ENCODE measurements around the gene COQ10A. TPM values are rescaled to one million over a fixed set of nuclear protein-coding genes. Genes with fewer than 3 reads are reported as not detected.

COQ10A gene
- polyA plus RNA-seq, 2 donors: 5.5 to 7.0 TPM

GRCh38 chr12:56241424-56242303 lies 25.1 kb upstream of the COQ10A start:
- Histone ChIP-seq H3K4me3 (ENCODE audit: low read depth in 1 of 2, low read length in 2 of 2) (no peak overlapping the region), H3K4me1 (ENCODE audit: control insufficient read depth in 2 of 2, insufficient read depth in 2 of 2, low read length in 1 of 2) (no peaks in the 10 kb centered on the region), H3K27ac (ENCODE audit: low read depth in 2 of 2, low read length in 1 of 2) (no peak overlapping the region), H3K9me3 (ENCODE audit: control insufficient read depth in 2 of 2, insufficient read depth in 1 of 2, low read depth in 1 of 2, low read length in 1 of 2) (no peaks in the 10 kb centered on the region), H3K36me3 (ENCODE audit: control insufficient read depth in 2 of 2, insufficient read depth in 2 of 2, low read length in 1 of 2) (peaks cover 39 to 47% of the 10 kb centered on the region in 2 donors), H3K27me3 (ENCODE audit: control insufficient read depth in 1 of 2, insufficient read depth in 2 of 2, low read length in 2 of 2) (no peaks in the 10 kb centered on the region)
- 82 to 87% methylated on average over 9 of the region's 9 CpGs for WGBS, 2 donors

DNA sequence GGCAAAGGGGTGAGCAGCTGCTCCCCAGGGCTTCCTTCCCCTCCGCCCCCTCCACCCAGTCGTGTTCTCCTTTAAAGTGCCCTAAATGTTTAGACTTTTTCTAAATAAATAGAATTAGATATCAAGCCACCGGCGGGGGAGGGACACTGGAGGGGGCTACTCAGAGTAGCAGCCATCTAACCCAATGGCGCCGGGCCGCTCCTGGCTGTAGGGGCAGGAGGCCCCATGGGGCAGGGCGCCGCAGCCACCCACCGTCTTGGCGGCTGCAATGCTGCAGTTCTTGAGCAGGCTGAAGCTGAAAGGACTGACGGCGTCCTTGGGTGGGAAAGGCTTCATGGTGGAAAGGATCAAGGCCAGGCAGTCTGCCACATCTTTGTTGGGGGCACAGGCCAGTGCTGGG lies 23.8 kb upstream of the COQ10A start:
- Histone ChIP-seq H3K4me1 (ENCODE audit: control insufficient read depth in 2 of 2, insufficient read depth in 2 of 2, low read length in 1 of 2) (no peaks in the 10 kb centered on the region), H3K27ac (ENCODE audit: low read depth in 2 of 2, low read length in 1 of 2) (no peak overlapping the region), H3K9me3 (ENCODE audit: control insufficient read depth in 2 of 2, insufficient read depth in 1 of 2, low read depth in 1 of 2, low read length in 1 of 2) (no peaks in the 10 kb centered on the region), H3K4me3 (ENCODE audit: low read depth in 1 of 2, low read length in 2 of 2) (no peak overlapping the region), H3K36me3 (ENCODE audit: control insufficient read depth in 2 of 2, insufficient read depth in 2 of 2, low read length in 1 of 2) (peaks cover 39 to 54% of the 10 kb centered on the region in 2 donors), H3K27me3 (ENCODE audit: control insufficient read depth in 1 of 2, insufficient read depth in 2 of 2, low read length in 2 of 2) (no peaks in the 10 kb centered on the region)
- WGBS, 2 donors: 81 to 88% methylated on average over 13 of the region's 13 CpGs

- peaks cover 38 to 59% of the 10 kb centered on the region in 2 donors for H3K36me3 ChIP-seq (ENCODE audit: control insufficient read depth in 2 of 2, insufficient read depth in 2 of 2, low read length in 1 of 2)
- no peaks in the 10 kb centered on the region for H3K4me1 ChIP-seq (ENCODE audit: control insufficient read depth in 2 of 2, insufficient read depth in 2 of 2, low read length in 1 of 2)
- no peak overlapping the region for H3K27ac ChIP-seq (ENCODE audit: low read depth in 2 of 2, low read length in 1 of 2)
- H3K9me3 ChIP-seq (ENCODE audit: control insufficient read depth in 2 of 2, insufficient read depth in 1 of 2, low read depth in 1 of 2, low read length in 1 of 2): no peaks in the 10 kb centered on the region
- 68 to 73% methylated on average over 3 of the region's 3 CpGs for WGBS, 2 donors
- no peaks in the 10 kb centered on the region for H3K27me3 ChIP-seq (ENCODE audit: control insufficient read depth in 1 of 2, insufficient read depth in 2 of 2, low read length in 2 of 2)
- no peak overlapping the region for H3K4me3 ChIP-seq (ENCODE audit: low read depth in 1 of 2, low read length in 2 of 2)
Measured at GRCh38 chr12:56243731-56244181, 23.0 kb upstream of the COQ10A start.

GRCh38 chr12:56244494-56244893 lies 22.2 kb upstream of the COQ10A start:
- Histone ChIP-seq H3K9me3 (ENCODE audit: control insufficient read depth in 2 of 2, insufficient read depth in 1 of 2, low read depth in 1 of 2, low read length in 1 of 2) (no peaks in the 10 kb centered on the region), H3K27me3 (ENCODE audit: control insufficient read depth in 1 of 2, insufficient read depth in 2 of 2, low read length in 2 of 2) (no peaks in the 10 kb centered on the region), H3K4me3 (ENCODE audit: low read depth in 1 of 2, low read length in 2 of 2) (no peak overlapping the region), H3K27ac (ENCODE audit: low read depth in 2 of 2, low read length in 1 of 2) (no peak overlapping the region), H3K36me3 (ENCODE audit: control insufficient read depth in 2 of 2, insufficient read depth in 2 of 2, low read length in 1 of 2) (peaks cover 37 to 62% of the 10 kb centered on the region in 2 donors), H3K4me1 (ENCODE audit: control insufficient read depth in 2 of 2, insufficient read depth in 2 of 2, low read length in 1 of 2) (no peaks in the 10 kb centered on the region)
- 94 to 97% methylated on average over 14 of the region's 14 CpGs for WGBS, 2 donors

- WGBS, 2 donors: 93 to 95% methylated on average over 16 of the region's 16 CpGs
- no peaks in the 10 kb centered on the region for H3K27me3 ChIP-seq (ENCODE audit: control insufficient read depth in 1 of 2, insufficient read depth in 2 of 2, low read length in 2 of 2)
- H3K27ac ChIP-seq (ENCODE audit: low read depth in 2 of 2, low read length in 1 of 2): no peak overlapping the region
- H3K4me1 ChIP-seq (ENCODE audit: control insufficient read depth in 2 of 2, insufficient read depth in 2 of 2, low read length in 1 of 2): no peaks in the 10 kb centered on the region
- peaks cover 38 to 62% of the 10 kb centered on the region in 2 donors for H3K36me3 ChIP-seq (ENCODE audit: control insufficient read depth in 2 of 2, insufficient read depth in 2 of 2, low read length in 1 of 2)
- H3K4me3 ChIP-seq (ENCODE audit: low read depth in 1 of 2, low read length in 2 of 2): no peak overlapping the region
- H3K9me3 ChIP-seq (ENCODE audit: control insufficient read depth in 2 of 2, insufficient read depth in 1 of 2, low read depth in 1 of 2, low read length in 1 of 2): no peaks in the 10 kb centered on the region
Measured at GRCh38 chr12:56247923-56248322, 18.8 kb upstream of the COQ10A start.

DNA sequence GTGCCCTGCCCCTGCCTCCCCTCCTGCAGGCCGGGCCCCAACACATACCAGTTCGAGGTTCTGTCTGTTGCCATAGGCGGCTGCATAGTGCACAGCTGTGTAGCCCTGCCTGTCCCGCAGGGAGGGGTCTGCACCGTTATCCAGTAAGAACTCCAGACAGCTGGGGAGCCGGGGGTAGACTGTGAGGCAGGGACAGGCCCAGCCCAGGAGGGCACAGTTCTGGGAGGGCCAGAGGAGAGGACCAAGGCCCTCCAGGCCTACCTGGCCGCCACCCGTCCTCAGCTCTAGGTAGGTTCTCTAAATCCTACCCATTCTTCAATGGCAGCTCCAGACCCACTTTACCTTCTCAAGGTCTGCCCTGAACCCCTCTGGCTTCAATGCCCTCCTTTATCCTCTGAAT lies 18.0 kb upstream of the COQ10A start:
- Histone ChIP-seq H3K4me3 (ENCODE audit: low read depth in 1 of 2, low read length in 2 of 2) (no peak overlapping the region), H3K27ac (ENCODE audit: low read depth in 2 of 2, low read length in 1 of 2) (no peak overlapping the region), H3K36me3 (ENCODE audit: control insufficient read depth in 2 of 2, insufficient read depth in 2 of 2, low read length in 1 of 2) (peaks cover 39 to 61% of the 10 kb centered on the region in 2 donors), H3K27me3 (ENCODE audit: control insufficient read depth in 1 of 2, insufficient read depth in 2 of 2, low read length in 2 of 2) (no peaks in the 10 kb centered on the region), H3K4me1 (ENCODE audit: control insufficient read depth in 2 of 2, insufficient read depth in 2 of 2, low read length in 1 of 2) (no peaks in the 10 kb centered on the region), H3K9me3 (ENCODE audit: control insufficient read depth in 2 of 2, insufficient read depth in 1 of 2, low read depth in 1 of 2, low read length in 1 of 2) (no peaks in the 10 kb centered on the region)
- WGBS, 2 donors: 93 to 94% methylated on average over 8 of the region's 8 CpGs

DNA sequence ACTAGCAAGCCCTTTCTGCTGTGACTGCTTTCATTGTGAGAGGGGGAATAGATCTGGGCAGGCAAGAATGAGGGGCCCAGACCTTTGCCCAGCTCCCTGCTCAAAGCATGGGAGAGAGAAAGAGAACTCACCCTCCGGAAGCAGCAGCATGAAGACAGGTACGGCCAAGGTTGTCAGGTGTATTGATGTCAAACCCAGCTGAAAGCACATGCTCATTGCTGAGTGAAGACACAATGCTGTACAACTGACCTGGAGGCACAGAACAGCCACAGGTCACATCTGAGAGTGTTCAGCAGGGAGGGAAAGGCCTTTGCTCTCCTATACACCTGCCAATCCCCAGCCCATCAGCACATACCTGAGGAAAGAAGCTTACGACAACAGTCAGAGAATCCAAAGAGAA lies 14.1 kb upstream of the COQ10A start:
- Histone ChIP-seq H3K36me3 (ENCODE audit: control insufficient read depth in 2 of 2, insufficient read depth in 2 of 2, low read length in 1 of 2) (peaks cover 39 to 43% of the 10 kb centered on the region in 2 donors), H3K27me3 (ENCODE audit: control insufficient read depth in 1 of 2, insufficient read depth in 2 of 2, low read length in 2 of 2) (no peaks in the 10 kb centered on the region), H3K9me3 (ENCODE audit: control insufficient read depth in 2 of 2, insufficient read depth in 1 of 2, low read depth in 1 of 2, low read length in 1 of 2) (no peaks in the 10 kb centered on the region), H3K4me1 (ENCODE audit: control insufficient read depth in 2 of 2, insufficient read depth in 2 of 2, low read length in 1 of 2) (peaks cover 0 to 6% of the 10 kb centered on the region in 2 donors), H3K27ac (ENCODE audit: low read depth in 2 of 2, low read length in 1 of 2) (no peak overlapping the region), H3K4me3 (ENCODE audit: low read depth in 1 of 2, low read length in 2 of 2) (no peak overlapping the region)
- 93 to 94% methylated on average over 3 of the region's 3 CpGs for whole genome bisulfite sequencing, 2 donors

GRCh38 chr12:56253091-56253490 lies 13.7 kb upstream of the COQ10A start:
- Histone ChIP-seq H3K36me3 (ENCODE audit: control insufficient read depth in 2 of 2, insufficient read depth in 2 of 2, low read length in 1 of 2) (peaks cover 36 to 38% of the 10 kb centered on the region in 2 donors), H3K4me1 (ENCODE audit: control insufficient read depth in 2 of 2, insufficient read depth in 2 of 2, low read length in 1 of 2) (peaks cover 0 to 6% of the 10 kb centered on the region in 2 donors), H3K4me3 (ENCODE audit: low read depth in 1 of 2, low read length in 2 of 2) (no peak overlapping the region), H3K27me3 (ENCODE audit: control insufficient read depth in 1 of 2, insufficient read depth in 2 of 2, low read length in 2 of 2) (no peaks in the 10 kb centered on the region), H3K27ac (ENCODE audit: low read depth in 2 of 2, low read length in 1 of 2) (no peak overlapping the region), H3K9me3 (ENCODE audit: control insufficient read depth in 2 of 2, insufficient read depth in 1 of 2, low read depth in 1 of 2, low read length in 1 of 2) (no peaks in the 10 kb centered on the region)
- WGBS, 2 donors: 87 to 90% methylated on average over 11 of the region's 11 CpGs

DNA sequence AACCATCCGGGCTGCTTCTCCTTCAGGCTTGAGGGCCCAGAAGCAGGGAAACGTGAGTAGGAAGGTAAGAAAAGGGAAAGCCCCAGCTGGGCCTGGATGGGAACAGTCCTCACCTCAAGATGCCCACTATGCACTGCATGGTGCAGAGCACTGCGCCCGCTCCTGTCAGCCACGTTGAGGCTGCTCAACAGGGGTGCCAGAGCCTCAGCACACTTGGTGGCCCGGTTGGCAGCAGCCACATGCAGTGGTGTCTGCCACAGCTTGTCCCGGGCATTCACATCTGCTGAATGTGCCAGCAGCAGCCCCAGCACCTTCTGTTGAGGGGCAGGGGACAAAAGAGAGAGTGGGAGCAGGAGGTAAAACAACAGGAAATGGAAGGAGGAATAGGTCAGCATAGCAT lies 11.1 kb upstream of the COQ10A start:
- 77 to 85% methylated on average over 7 of the region's 7 CpGs for WGBS, 2 donors
- Histone ChIP-seq H3K9me3 (ENCODE audit: control insufficient read depth in 2 of 2, insufficient read depth in 1 of 2, low read depth in 1 of 2, low read length in 1 of 2) (no peaks in the 10 kb centered on the region), H3K27me3 (ENCODE audit: control insufficient read depth in 1 of 2, insufficient read depth in 2 of 2, low read length in 2 of 2) (no peaks in the 10 kb centered on the region), H3K4me3 (ENCODE audit: low read depth in 1 of 2, low read length in 2 of 2) (no peak overlapping the region), H3K27ac (ENCODE audit: low read depth in 2 of 2, low read length in 1 of 2) (no peak overlapping the region), H3K36me3 (ENCODE audit: control insufficient read depth in 2 of 2, insufficient read depth in 2 of 2, low read length in 1 of 2) (peaks cover 28 to 33% of the 10 kb centered on the region in 2 donors), H3K4me1 (ENCODE audit: control insufficient read depth in 2 of 2, insufficient read depth in 2 of 2, low read length in 1 of 2) (peaks cover 0 to 6% of the 10 kb centered on the region in 2 donors)
